HG02840 (cell line): Measurements from ENCODE around the gene FAM222B.
"Not testable (repeated sequence)": the region's sequence is repeated elsewhere in the genome, so short reads cannot be mapped to it uniquely, and the experiment has no call there.

Experiments
- ATAC-seq: cut with Tn5 transposase; IDR thresholded peaks from one replicate; pipeline ENCODE4 v1.9.1; 2021; ENCODE audit warnings: mild to moderate bottlenecking, moderate library complexity, moderate number of reproducible peaks; ENCODE audit not compliant: unreplicated experiment, low FRiP score

Gene FAM222B

DNA sequence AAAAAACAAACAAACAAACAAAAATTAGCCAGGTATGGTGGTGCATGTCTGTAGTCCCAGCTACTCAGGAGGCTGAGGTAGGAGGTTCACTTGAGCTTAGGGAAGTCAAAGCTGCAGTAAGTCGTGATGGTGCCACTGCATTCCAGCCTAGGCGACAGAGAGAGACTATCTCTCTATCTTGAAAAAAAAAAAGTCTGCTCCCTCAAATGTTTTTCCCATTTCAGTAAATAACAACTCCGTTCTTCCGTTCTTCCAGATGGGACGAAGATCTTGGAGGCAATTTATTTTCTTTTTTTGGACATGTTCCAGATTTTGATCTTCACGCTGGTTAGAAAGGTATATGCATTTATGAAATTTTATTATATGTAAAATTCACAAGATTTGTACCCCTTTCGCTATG is 31.2 kb upstream of the FAM222B start:
- ATAC-seq = no peak

GRCh38 chr17:28871056-28871579 is 28.5 kb upstream of the FAM222B start:
- peak; percentile 78 for ATAC-seq

- no peak for ATAC-seq
Observed at GRCh38 chr17:28867276-28867675, 24.7 kb upstream of the FAM222B start.

DNA sequence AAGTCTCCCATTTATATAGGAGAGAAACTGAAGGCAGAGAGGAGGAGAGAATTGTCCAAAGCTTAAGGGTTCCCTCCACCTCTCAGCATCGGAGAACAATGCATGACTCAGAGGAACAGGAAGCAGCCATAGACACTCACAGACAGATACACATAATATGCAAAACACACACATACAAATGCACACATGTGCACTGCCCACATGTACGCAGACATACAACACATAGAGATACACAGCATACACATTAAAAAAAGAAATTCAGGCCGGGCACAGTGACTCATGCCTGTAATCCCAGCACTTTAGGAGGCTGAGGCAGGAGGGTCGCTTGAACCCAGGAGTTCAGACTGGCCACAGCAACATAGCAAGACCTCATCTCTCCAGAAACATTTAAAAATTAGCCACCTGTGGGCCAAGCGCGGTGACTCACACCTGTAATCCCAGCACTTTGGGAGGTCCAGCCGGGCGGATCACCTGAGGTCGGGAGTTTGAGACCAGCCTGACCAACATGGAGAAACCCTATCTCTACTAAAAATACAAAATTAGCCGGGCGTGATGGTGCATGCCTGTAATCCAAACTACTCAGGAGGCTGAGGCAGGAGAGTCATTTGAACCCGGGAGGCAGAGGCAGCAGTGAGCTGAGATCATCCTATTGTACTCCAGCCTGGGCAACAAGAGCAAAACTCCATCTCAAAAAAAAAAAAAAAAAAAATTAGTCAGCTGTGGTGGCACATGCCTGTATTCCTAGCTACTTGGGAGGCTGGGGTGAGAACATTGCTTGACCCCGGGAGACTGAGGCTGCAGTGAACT is 23.6 kb upstream of the FAM222B start:
- ATAC-seq = no peak

GRCh38 chr17:28864991-28865849 is 22.6 kb upstream of the FAM222B start:
- ATAC-seq = no peak

DNA sequence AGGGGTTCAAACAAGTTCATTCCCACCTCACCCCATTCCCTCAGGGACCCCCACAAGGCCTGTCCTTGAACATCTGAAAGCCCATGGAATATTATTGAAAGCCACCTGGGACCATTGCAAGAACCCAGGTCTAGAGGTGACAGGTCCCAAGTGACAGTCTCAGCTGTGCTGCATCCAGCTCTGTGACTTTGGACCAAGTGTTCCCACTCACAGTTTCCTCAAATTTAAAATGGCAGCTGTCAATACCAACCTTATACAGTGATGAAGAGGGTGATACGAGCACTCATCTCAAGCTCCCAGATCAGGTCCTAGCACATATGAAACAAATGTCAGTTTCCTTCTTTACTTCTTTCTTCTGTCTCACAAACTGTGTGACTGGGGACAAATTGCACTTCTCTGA is 21.4 kb upstream of the FAM222B start:
- no peak for ATAC-seq

GRCh38 chr17:28862561-28862960 is 20.0 kb upstream of the FAM222B start:
- ATAC-seq = no peak

DNA sequence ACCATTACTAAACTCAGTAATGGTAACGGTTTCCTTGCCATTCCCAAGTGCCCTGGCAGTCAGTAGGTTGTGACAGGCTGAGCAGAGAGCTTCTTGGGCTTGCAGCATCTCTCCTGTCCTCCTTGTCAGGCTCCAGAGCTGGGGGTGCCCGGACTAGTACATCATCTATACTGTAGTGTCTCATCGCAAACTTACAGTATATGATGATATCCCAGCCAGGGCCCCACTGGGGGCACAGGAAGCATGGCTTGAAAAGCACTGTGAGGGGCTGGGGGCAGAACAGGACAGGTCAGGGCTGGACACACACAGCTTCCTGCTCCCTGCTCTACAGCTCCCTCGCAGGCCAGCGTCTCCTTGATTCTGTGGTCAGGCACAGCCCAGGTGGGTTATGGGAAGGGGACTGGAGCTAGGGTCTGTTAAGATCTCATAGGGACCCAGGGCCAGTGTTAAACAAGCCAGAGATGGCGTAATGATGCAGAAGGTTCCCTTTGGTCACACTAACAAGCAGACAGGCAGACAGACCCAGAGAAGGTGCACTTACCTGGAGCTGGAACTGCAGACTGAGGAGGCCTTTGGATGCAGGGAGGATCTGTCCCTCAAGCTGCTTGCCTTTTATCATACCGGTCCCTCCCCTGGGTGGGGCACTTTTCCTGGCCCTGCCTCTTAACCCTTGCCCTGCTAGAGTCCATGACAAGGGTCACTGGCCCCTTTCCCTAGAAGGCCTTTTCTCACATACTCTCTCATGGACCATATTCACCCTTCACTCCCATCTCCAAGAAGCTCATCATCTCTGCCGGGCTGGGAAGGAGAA is 19.0 kb upstream of the FAM222B start:
- ATAC-seq = no peak

GRCh38 chr17:28860363-28860808 is 17.8 kb upstream of the FAM222B start:
- no peak for ATAC-seq

GRCh38 chr17:28858801-28859355 is 16.3 kb upstream of the FAM222B start:
- no peak for ATAC-seq

- no peak for ATAC-seq
Observed at GRCh38 chr17:28857905-28858800, 15.6 kb upstream of the FAM222B start.

- no peak for ATAC-seq
Observed at GRCh38 chr17:28856028-28856574, 13.5 kb upstream of the FAM222B start.

DNA sequence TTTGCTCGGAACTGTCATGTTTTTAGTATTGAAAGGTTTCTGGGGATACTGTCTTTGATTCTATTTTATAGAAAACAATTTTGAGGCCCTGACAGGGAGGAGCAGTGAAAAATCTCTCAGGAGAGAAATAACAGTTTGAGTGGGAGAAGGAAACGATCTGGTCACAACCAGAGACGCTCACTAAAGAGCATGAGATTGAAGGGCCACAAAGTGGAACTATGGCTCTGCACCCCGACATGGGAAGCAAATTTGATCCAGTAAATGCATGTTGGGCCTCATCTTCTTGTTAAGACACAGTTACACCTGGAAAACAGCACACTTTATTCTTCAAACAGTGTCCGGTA is 12.7 kb upstream of the FAM222B start:
- no peak for ATAC-seq

DNA sequence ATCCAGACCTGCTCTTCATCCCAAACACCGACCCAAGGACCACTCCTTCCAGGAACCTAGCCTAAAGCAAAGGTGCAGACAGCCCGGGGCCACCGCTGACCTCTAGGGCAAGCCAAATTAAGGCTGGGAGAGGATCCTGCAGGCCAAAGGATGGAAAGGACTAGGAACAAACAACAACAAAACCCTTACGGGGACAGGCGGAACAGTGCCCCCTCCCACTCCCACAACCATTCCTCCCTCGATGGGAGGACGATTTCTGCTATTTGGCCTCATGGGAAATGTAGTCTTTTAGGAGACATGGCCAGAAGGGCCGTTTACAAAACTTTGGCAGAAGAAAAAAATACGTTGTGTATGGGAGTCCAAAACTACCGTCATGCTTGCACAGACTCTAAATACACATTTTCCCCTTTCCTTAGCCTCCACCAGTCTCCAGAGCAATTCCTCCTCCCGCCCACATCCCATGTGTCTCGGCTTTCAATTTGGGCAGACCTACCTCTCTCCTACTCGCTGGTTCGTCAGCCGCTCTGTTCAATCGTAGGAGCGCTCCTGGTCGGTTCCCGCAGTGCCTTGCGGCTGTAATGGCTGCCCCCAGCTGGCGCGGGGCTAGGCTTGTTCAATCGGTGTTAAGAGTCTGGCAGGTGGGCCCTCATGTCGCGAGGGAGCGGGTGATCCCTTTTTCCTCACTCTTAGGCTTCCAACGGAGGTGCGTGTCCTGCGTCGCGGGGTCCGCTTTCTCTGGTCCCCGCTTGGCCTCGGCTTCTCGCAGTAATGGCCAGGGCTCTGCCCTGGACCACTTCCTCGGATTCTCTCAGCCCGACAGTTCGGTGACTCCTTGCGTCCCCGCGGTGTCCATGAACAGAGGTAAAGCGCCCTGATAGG is 12.1 kb upstream of the FAM222B start, which contains the start of gene ERAL1:
ERAL1 (plus strand) TSS at position 560 of the 879 bp plus-strand sequence; CDS start at position 579, 19 bp downstream.
- ATAC-seq = peak; percentile 82

DNA sequence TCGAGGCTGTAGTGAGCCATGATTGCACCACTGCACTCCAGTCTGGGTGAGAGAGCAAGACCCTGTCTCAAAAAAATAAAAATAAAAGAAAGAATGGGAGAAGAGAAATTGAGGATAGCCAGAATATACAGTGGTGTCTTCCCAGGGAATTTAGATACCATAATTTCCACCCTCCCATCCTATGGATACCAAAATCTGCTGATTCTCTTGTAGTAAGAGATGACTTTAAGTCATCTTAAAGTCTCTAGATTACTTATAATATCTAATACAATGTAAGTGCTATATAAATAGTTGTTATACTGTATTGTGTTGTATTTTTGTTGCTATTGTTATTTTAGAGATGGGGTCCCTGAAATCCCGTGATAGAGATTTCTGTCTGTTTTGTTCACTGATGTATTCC is 10.7 kb upstream of the FAM222B start:
- no peak for ATAC-seq

DNA sequence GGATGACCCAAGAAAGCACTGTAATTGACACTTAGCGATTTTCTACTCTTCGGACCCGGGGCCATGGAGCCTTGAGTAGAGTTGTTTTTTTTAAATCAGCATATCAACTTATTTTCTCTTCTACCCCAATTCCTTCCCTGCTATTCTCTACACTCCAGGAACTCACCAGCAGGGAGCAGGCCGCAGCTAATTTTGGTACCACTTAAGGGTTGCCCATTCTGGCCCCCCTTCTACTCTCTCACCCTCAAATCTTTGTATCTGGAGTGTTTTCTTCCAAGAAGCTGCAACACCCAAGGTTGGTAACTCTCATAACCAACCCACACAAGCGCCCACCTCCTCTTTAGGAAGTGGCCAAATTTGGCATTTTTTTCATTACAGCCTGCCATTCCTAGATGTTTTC is 6.7 kb upstream of the FAM222B start:
- ATAC-seq = no peak

GRCh38 chr17:28848667-28849066 is 6.1 kb upstream of the FAM222B start:
- ATAC-seq = not testable (repeated sequence)

- ATAC-seq = not testable (repeated sequence)
Observed at GRCh38 chr17:28846699-28847098, 4.1 kb upstream of the FAM222B start.
